Stimulated activated CD4-positive, alpha-beta T cell treated with anti-CD3 and anti-CD28 coated beads, Interleukin-4, amount 100 ng/mL, for 4 hours (primary cell): ENCODE measurements around the gene TMEM156.

Source experiments
- DNase-seq, 2 experiments: peaks; one replicate each; pipeline ENCODE4 v3.0.0-alpha.2; 2020

The TMEM156 gene, protein sequence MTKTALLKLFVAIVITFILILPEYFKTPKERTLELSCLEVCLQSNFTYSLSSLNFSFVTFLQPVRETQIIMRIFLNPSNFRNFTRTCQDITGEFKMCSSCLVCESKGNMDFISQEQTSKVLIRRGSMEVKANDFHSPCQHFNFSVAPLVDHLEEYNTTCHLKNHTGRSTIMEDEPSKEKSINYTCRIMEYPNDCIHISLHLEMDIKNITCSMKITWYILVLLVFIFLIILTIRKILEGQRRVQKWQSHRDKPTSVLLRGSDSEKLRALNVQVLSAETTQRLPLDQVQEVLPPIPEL

DNA sequence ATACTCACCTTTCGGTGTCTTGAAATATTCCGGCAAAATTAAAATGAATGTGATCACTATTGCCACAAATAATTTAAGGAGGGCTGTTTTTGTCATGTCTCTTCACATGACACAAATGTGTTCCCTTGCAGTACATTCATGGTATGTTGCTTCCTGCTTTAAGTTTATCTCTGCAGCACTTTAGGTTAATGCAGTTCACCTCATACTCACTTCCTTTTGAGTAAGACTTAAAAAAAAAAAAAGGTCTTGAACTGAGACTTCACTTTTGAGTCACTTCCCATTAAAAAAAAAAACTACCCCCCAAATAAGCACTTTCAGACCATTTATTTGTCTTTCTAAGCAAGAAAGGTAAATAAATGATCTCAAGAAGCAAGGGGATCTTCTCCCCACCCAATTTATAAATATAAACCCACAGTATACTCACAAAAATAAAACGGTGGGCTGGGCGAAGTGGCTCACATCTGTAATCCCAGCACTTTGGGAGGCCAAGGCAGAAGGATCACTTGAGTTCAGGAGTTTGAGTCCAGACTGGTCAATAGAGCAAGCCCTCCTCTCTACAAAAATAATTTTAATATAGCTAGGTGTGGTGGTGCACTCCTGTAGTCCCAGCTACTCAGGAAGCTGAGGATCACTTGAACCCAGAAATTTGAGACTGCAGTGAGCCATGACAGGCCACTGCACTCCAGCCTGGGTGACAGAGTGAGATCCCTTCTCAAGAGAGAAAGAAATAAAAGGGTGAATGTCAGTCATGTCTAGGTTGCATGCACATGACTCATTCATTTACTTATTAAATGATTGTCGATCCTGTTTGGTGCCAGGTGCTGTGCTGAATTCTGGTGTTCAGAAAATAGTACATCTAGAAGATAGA lies at the start of gene TMEM156:
Gene TMEM156, minus strand, starts transcription at position 192 of the 868 bp plus-strand sequence. Its CDS starts 96 bp downstream, at position 96.
- peak in 1 of 2 experiments; percentile 18 for DNase-seq

- DNase-seq = no peak
Observed at GRCh38 chr4:39078829-39079228, 46.6 kb upstream of the TMEM156 start.

DNA sequence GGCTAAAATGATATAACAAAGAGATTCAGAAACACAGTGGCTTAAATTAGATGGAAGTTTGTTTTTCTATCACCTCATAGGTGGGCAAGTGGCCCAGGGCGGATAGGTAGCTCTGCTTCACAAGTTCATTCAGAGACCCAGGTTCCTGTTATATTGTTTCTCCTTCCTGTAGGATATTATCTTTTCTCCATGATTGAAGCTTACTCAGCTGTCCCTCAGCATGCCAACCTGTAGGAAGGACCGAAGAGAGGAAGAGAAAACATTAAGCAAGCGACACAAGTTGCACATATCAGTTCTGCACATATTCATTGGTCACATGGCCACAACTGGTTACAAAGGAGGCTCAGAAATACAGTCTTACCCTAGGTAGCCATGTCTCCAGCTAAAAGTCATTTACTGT lies 36.7 kb upstream of the TMEM156 start:
- DNase-seq = no peak

- no peak for DNase-seq
Observed at GRCh38 chr4:39067451-39067850, 35.2 kb upstream of the TMEM156 start.

GRCh38 chr4:39067031-39067430 lies 34.8 kb upstream of the TMEM156 start:
- no peak for DNase-seq

- no peak for DNase-seq
Observed at GRCh38 chr4:39066371-39066770, 34.2 kb upstream of the TMEM156 start.

DNA sequence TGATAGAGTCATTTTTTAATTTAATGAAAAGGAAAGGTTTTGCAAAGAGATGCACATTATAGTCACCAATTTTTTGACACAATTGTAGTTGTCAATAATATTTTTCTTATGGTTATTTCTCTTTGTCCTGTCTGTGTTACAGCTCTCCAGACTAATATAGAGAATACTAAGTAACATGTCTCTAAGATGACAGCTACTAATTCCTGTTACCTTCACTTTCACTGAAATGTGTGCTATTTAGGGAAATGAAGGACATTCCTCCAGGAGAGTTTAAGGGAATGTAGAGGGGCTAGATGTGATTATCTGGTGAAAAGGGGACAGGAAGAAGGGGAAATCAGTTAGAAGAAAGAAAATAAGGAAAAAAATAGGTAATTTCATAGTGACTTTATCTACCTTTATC lies 31.2 kb upstream of the TMEM156 start:
- DNase-seq = no peak

DNA sequence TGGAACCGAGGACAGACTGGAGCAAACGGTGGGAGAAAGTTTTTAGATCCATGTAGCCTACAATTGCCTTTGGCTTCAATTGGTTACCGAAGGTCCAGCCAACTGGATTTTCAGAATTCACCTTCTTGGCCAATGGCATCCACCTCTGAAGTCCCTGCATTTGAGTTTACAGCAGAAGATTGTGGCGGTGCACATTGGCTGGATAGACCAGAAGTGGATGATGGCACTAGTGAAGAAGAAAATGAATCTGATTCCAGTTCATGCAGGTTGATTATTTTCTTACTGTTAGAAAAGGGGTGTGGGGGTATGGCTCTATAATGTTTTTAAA lies 30.5 kb upstream of the TMEM156 start:
- DNase-seq = no peak

DNA sequence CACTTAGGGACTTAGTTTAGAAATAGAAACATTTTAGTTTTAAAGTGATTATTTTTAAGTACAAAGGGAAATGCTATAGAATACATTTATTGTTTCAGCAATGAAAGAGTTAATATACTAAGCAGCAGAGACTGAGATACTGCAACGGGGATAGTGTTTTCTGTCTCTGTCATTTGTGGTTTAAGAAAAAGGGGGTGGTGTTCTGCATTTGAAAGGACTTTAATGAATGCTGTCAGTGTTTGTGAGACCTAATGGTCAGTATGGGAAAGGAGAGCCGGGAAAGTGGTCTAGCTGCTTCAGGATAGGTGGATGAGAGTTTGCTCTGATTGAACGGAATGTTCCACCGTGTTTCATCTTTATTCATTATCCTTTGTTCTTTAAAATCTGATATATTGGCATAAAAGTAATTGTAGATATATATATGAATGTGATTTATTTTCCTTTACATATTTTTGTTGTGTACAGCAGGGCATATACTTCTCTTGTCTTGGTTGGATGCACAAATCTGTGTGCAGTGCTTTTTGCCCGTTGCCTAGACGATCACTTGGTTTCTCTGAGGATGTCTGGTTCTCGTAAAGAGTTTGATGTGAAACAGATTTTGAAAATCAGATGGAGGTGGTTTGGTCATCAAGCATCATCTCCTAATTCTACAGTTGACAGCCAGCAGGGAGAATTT lies 30.0 kb upstream of the TMEM156 start, which contains the start of gene KLHL5:
Gene KLHL5, plus strand, starts transcription at position 139 of the 676 bp plus-strand sequence. Its CDS starts 421 bp downstream, at position 560.
- no peak for DNase-seq

DNA sequence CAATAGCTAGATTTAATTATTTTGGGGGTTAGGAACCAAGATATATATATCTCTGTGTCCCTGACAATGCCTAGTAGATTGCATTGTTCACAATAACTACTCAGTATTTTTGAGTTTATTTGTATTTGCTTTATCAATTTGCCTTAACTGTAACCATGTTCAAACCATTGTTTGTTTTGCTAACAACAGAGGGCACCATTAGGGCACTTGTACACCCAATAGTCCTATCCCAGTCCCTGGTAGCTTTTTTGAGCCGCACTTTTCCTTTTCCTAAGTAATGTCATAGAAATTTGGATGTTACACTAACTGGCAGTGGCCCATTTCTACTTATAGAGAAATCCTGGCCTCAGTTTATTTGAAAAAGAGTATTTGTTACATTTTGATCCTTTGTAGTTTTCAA lies 29.2 kb upstream of the TMEM156 start:
- no peak for DNase-seq

DNA sequence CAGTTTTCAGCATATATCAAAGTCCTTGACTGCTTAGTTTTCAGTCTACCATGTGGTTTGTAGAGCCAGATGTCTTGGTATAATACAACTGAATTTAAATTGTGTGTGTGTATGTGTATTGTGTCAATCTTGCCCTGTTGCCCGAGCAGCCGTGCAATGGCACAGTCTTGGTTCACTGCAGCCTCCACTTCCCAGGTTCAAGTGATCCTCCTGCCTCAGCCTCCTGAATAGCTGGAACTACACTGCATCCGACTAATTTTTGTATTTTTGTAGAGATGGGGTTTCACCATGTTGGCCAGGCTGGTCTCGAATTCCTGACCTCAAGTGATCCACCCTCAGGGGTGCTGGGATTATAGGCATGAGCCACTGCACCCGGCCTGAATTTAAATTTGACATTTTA lies 23.8 kb upstream of the TMEM156 start:
- DNase-seq = no peak

DNA sequence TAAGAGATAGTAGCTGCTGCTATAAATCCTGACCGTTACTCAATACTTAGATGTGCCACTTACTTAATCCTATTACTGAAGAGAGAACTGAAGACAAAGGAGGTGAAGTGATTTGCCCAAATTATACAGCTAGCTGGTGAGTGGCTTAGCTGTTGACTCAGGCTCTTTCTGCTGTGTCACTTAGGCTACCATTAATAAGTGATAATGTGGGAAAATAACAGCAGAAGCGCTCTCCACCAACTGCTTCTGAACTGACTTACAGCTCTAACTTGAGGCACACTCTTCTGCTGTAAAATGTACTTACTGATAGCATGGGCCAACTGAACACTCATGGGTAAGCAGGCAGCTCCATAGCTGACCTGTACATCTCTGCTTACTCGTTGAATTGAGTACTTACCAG lies 22.3 kb upstream of the TMEM156 start:
- DNase-seq = no peak

DNA sequence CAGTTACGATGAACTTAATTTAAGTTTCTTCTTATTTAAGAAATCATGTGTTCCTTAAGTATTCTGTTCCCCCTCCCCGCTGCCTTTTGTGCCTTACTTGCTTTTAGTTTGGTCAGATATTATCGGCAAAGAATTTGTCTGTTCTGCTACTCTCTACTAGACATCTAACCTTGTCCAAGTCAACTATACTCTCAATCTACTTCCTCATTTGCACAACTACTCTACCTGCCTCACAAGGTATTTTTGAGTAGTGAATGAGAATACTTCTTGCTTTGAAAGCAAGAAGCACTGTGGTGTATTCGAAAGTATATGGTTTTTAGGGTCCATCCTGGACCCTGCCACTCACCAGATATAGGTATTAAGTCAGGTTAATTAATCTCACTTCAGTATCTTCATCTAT lies 21.8 kb upstream of the TMEM156 start:
- DNase-seq = no peak

- DNase-seq = no peak
Observed at GRCh38 chr4:39051492-39051891, 19.3 kb upstream of the TMEM156 start.

DNA sequence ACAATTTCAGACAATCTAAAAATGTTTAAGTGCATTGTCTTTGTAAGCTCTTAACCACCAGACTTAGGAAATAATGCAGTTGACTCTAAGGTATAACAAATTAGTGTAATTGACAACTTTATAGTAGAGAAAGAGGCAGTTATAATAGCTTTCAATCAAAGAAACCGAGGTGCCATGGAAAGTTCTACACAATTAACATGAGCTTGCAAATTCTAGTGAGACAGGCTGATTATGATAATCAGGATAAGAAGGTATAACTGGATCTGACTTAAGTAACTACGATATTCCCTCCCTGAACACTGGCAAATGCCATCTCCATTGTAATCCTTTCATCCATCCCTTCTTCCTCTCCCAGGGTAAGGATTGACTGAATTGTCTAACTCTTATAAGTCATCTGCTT lies 18.4 kb upstream of the TMEM156 start:
- no peak for DNase-seq

- no peak for DNase-seq
Observed at GRCh38 chr4:39048311-39048710, 16.1 kb upstream of the TMEM156 start.

DNA sequence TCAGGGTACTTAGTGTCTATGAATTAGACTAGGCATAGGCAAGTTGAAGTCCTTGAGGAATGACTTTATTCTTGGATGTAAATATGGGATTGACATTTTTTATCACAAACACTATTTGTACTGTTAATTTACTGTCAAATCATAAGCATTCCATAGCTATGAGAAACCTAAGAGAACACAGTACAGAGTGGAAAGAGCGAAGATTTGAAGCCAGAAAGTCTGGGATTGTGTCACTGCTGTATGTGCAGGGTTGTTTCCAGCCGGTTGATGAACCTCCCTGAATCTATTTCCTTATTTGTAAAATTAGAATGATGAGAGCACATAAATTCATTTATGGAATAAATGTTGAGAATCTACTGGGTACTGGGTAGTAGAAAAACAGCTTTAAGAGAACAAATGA lies 15.5 kb upstream of the TMEM156 start:
- no peak for DNase-seq

DNA sequence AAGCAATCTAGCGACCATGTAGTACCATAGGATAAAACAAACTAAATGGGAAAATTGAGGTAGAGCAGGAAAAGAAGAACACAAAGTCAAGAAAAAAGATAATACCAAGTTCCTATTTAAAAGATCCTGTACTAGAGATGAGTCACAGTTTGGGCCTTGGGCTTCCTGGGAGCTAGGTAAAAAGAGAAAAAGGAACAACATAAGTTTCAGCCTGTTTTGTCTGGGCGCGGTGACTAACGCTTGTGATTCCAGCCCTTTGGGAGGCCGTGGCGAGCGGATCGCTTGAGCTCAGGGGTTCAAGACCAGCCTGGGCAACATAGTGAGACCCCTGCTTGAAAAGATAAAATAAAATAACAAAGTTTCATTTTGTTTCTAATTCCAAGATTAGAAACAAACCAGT lies 14.0 kb upstream of the TMEM156 start:
- DNase-seq = no peak

DNA sequence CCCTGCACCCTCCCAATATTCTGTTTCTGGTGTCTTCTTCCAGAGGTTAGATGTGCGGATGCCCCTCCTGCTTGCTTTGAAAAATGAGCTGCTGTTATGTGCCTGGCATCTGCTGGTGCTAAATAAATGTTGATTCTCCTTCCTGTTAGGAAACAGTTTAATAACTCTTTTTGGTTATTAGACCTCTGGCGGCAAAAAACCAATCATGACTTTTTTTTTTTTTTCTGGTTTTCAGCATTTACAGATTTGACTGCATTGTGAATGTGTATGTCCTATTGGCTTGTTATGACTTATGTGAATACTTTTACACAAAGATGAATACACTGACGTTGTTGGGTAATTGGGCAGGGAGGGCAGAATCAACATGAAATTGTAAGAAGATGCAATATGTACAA lies 13.6 kb upstream of the TMEM156 start:
- DNase-seq = no peak

GRCh38 chr4:39044956-39045826 lies 13.0 kb upstream of the TMEM156 start:
- DNase-seq = peak; percentile 12 to 34

- DNase-seq = peak; percentile 94 to 96
Observed at GRCh38 chr4:39044364-39044955, 12.3 kb upstream of the TMEM156 start.

DNA sequence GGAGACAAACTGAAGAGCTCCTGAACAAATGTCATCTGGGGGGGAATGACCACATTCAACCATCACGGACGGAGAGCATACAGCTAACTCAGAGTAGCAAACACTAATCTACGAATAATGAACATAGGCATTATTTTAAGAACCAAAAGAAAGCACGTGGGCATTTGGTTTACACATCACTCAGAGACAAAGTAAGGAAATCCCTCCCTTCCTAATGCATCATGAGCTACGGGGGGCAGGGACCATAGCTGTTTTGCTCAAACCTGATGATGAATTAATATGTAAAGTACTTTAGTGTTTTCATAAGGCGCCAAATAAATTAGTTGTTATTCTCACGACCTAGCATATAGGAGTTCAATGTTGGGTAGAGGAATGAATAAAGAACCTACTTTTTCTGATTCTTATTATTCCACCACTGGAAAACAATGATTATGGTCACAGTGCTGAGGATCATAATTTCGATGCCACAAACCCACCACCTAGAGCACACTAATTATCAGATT lies 11.7 kb upstream of the TMEM156 start:
- no peak for DNase-seq
